ENCODE measurements around the gene RAB8A. TPM values are rescaled to one million over a fixed set of nuclear protein-coding genes. Genes with fewer than 3 reads are reported as not detected.

Gene RAB8A
- total and polyA plus RNA-seq, 9 of the 15 experiments (the other 6 are each of a cell fraction or from before 2014, with no cell fraction given), result 11.2 to 102 (median 53.2) TPM

GRCh38 chr19:16066611-16067104, 45.0 kb upstream of the RAB8A start (continued):
- TF ChIP-seq THRAP3 (IDR thresholded peaks at IDR 0.05; ENCODE audit: borderline replicate concordance), result no peak
- peak; percentile 49; the same call in 1 of the 2 replicates for TF ChIP-seq GABPB1 (CRISPR knock-in tag; IDR thresholded peaks at IDR 0.05)
- no peak for TF ChIP-seq ZNF311 (CRISPR knock-in tag; IDR thresholded peaks at IDR 0.05)
- no peak for TF ChIP-seq ZNF134 (CRISPR knock-in tag; conservative IDR thresholded peaks at IDR 0.05)
- no peak for TF ChIP-seq NFE2 (IDR thresholded peaks at IDR 0.05; ENCODE audit: low read depth)
- TF ChIP-seq GATAD2B (IDR thresholded peaks at IDR 0.05; ENCODE audit: borderline replicate concordance), result no peak
- no peak for TF ChIP-seq ARHGAP35 (IDR thresholded peaks at IDR 0.05; ENCODE audit: partially characterized antibody)
- no peak for TF ChIP-seq NR3C1 (CRISPR knock-in tag; IDR thresholded peaks at IDR 0.05)
- no peak for TF ChIP-seq ZNF253 (CRISPR knock-in tag; conservative IDR thresholded peaks at IDR 0.05)
- TF ChIP-seq HNRNPL (IDR thresholded peaks at IDR 0.05; ENCODE audit: low read depth, low read length), result no peak
- TF ChIP-seq NEUROD1 (IDR thresholded peaks at IDR 0.05; ENCODE audit: borderline replicate concordance, low read depth, low read length, partially characterized antibody), result no peak
- TF ChIP-seq, protein P1, sequence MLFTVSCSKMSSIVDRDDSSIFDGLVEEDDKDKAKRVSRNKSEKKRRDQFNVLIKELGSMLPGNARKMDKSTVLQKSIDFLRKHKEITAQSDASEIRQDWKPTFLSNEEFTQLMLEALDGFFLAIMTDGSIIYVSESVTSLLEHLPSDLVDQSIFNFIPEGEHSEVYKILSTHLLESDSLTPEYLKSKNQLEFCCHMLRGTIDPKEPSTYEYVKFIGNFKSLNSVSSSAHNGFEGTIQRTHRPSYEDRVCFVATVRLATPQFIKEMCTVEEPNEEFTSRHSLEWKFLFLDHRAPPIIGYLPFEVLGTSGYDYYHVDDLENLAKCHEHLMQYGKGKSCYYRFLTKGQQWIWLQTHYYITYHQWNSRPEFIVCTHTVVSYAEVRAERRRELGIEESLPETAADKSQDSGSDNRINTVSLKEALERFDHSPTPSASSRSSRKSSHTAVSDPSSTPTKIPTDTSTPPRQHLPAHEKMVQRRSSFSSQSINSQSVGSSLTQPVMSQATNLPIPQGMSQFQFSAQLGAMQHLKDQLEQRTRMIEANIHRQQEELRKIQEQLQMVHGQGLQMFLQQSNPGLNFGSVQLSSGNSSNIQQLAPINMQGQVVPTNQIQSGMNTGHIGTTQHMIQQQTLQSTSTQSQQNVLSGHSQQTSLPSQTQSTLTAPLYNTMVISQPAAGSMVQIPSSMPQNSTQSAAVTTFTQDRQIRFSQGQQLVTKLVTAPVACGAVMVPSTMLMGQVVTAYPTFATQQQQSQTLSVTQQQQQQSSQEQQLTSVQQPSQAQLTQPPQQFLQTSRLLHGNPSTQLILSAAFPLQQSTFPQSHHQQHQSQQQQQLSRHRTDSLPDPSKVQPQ (CRISPR knock-in tag; IDR thresholded peaks at IDR 0.05; ENCODE audit: borderline replicate concordance), result no peak
- no peak for TF ChIP-seq ZNF217 (CRISPR knock-in tag; IDR thresholded peaks at IDR 0.05)
- no peak for TF ChIP-seq MTF1 (CRISPR knock-in tag; IDR thresholded peaks at IDR 0.05; ENCODE audit: borderline replicate concordance)
- no peak for TF ChIP-seq SFPQ (IDR thresholded peaks at IDR 0.05; ENCODE audit: low read depth, low read length)
- TF ChIP-seq, protein P2, sequence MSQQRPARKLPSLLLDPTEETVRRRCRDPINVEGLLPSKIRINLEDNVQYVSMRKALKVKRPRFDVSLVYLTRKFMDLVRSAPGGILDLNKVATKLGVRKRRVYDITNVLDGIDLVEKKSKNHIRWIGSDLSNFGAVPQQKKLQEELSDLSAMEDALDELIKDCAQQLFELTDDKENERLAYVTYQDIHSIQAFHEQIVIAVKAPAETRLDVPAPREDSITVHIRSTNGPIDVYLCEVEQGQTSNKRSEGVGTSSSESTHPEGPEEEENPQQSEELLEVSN (IDR thresholded peaks at IDR 0.05; ENCODE audit: borderline replicate concordance in 1 of 2, extremely low read depth in 1 of 2, insufficient read depth in 1 of 2, insufficient read length in 1 of 2, low read depth in 1 of 2, low read length in 1 of 2, poor library complexity in 1 of 2, severe bottlenecking in 1 of 2), result no peak
- TF ChIP-seq TEAD4 (IDR thresholded peaks at IDR 0.05; ENCODE audit: low read length), result no peak
- TF ChIP-seq TEAD4 (CRISPR knock-in tag; IDR thresholded peaks at IDR 0.05; ENCODE audit: borderline replicate concordance), result no peak
- no peak for TF ChIP-seq SMARCB1 (IDR thresholded peaks at IDR 0.05; ENCODE audit: insufficient read length, low read depth)
- TF ChIP-seq ZZZ3 (IDR thresholded peaks at IDR 0.05), result no peak
- TF ChIP-seq RBM22 (IDR thresholded peaks at IDR 0.05; ENCODE audit: low read depth, low read length, poor library complexity, severe bottlenecking), result no peak
- TF ChIP-seq, protein P3, sequence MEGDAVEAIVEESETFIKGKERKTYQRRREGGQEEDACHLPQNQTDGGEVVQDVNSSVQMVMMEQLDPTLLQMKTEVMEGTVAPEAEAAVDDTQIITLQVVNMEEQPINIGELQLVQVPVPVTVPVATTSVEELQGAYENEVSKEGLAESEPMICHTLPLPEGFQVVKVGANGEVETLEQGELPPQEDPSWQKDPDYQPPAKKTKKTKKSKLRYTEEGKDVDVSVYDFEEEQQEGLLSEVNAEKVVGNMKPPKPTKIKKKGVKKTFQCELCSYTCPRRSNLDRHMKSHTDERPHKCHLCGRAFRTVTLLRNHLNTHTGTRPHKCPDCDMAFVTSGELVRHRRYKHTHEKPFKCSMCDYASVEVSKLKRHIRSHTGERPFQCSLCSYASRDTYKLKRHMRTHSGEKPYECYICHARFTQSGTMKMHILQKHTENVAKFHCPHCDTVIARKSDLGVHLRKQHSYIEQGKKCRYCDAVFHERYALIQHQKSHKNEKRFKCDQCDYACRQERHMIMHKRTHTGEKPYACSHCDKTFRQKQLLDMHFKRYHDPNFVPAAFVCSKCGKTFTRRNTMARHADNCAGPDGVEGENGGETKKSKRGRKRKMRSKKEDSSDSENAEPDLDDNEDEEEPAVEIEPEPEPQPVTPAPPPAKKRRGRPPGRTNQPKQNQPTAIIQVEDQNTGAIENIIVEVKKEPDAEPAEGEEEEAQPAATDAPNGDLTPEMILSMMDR (IDR thresholded peaks at IDR 0.05 in 2 of 3, conservative IDR thresholded peaks at IDR 0.05 in 1 of 3; ENCODE audit: insufficient read depth in 2 of 3, low read depth in 1 of 3, low read length in 3 of 3), result peak; percentile 57 to 69 (median 66)
